ENCODE results near the gene LRRTM1.

Gene LRRTM1

DNA sequence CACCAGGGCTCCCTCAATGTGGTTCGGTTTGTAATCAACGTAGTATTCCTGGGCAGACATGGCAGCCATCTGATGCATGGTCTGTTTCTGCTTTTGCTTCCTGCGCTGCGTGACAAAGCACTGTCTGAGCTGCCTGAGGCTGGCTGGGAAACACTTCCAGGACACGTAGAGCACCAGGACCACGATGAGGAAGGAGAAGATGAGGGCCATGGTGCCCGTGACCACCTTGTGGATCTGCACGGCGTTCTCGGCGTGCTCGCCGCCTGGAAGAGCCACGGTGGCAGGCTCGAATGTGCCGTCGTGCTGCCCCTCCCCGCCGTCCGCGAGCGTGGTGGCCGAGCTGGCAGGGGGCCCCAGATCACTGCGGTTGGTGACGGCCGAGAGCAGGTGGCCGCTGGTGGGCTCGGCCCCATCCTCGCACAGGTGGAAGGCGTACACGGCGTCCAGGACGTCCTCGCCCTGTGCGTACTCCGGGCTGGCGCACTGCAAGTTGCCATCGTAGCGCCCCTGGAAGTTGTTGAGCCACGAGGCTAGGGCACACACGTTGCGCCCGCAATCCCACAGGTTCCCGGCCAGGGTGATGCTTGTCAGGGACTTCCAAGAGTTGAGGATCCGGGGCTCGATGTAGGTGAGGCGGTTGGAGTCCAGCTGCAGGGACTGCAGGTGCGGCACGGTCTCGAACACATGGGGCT is 2.1 kb downstream of the LRRTM1 start:
- DNase-seq (ENCODE audit: low read depth in 2 of 2): no peak

DNA sequence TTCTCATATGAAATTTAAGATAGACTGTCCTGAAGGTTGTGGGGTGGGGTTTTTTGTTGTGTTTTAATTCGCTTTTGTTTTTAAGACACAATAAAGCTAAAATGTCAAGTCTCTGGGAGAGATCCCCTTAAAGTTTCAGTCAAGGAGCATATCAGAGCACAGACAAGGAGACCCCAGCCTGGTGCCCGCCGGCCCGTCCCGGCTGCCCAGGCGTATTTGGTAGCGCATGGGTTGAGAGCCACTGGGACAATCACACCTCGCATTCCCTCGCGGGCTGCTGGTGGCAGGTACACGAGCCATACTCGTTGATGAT is 2.6 kb downstream of the LRRTM1 start:
- DNase-seq (ENCODE audit: low read depth in 2 of 2): no peak

DNA sequence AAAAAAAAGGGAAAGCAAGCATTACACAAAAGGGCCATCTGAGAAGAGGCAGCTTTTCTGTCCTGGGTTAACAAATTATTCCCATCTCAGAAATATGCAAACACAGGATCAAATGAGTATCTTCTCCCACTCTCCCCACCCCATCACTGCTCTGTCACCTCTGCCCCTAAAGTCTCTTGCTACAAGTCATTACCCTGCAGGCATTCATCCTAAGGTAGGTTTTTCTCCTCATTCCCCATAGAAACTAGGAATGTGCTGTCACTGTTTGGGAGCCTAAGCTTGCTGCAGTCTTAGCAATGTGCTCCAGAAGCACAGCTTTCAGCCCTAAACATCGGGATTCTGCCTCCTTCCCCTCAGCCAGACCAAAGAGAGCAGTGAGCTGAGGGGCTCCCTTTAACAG is 3.6 kb downstream of the LRRTM1 start:
- no peak for DNase-seq (ENCODE audit: low read depth in 2 of 2)

DNA sequence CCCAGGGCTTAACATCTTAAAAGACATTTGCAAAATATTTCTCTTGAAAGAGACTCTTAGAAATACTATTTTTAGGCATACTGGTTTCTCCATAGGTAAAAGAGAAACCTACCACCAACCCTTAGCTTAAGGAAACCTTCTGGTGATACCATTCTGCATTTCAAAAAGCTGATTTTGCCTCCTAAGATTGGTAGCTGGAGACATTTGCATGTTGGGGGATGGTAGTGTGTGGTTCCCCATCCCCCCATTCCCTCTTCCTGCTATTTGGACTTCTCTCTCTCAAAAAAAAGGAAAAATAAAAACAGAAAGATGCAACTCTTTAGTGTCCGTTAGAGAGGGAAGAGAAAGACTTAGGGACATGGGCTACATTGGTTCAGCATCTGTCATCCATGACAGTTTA is 4.2 kb downstream of the LRRTM1 start:
- no peak for DNase-seq (ENCODE audit: low read depth in 2 of 2)

DNA sequence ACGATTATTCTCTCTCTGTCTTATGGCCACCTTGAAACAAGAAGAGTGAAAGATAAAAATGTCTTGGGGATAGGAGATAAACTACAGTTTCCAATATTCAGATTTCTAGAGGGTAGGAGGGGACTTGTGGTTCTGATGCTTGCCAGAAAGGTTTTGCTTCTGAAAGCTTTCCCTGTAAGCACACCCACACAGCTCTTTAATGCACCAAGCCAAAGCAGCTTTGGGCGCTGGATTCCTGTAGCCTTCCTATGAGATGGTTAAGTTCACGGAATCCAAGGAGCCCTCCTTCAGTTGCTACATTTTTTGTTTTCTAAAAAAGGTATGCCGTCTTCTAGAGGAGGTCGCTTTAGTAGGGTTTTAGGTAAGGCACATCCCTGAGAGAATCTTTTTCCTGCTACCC is 4.9 kb downstream of the LRRTM1 start:
- DNase-seq (ENCODE audit: low read depth in 2 of 2): no peak

DNA sequence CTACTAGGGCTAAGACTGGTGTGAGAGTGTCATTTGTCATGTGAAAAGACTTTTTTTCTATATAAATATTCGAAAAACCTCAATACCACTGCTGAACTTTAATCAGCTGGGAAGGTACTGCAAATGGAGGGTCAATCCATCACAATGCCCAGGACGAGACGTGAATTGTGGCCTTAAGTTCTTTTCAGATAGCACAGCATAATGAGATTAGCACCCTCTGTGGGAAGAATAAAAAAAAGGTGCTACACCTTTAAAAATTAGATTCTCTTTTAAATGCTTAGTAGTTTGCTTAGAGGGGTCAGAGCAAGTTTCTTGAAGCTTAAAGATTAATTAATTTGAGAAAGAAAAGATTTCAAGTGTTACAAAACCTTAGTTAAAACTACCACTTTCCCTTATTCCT is 5.6 kb downstream of the LRRTM1 start:
- no peak for DNase-seq (ENCODE audit: low read depth in 2 of 2)

DNA sequence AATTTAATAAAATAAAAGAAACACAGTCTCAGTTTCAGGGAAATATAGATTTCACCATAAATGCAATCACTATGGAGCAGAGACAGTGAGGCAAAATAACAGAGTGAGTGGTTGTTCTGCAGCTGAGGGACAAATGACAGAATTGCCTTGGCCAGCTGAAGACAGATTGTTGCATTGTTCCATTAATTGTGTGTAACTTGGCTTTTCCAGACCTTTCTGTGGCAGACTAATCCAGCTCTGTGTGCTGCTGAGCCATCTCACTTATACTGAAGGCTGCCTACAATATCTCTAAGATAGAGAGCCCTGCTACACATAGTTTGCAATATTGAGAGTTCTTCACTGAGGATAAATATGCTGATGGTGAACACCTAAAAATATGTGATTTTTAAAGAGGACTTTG is 11.5 kb downstream of the LRRTM1 start:
- no peak for DNase-seq (ENCODE audit: low read depth in 2 of 2)

DNA sequence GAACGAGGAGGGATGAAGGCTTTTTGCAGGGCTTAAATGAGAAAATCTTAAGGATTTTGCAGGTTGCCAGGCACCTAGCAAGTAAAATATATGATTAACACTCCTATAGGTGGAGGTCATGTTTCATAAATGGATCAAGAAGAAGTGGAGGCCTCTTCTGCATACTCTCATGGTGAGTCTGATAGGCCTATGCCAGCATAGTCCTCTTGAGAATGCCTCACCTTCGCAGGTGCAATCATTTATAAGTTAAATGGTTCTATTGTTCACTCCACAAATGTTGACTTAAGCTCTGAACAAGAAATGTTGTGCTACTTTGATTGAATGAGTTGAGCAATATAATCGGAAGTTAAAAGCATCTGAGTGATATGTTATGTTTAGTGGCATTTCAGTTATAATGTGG is 12.1 kb downstream of the LRRTM1 start:
- DNase-seq (ENCODE audit: low read depth in 2 of 2): no peak

DNA sequence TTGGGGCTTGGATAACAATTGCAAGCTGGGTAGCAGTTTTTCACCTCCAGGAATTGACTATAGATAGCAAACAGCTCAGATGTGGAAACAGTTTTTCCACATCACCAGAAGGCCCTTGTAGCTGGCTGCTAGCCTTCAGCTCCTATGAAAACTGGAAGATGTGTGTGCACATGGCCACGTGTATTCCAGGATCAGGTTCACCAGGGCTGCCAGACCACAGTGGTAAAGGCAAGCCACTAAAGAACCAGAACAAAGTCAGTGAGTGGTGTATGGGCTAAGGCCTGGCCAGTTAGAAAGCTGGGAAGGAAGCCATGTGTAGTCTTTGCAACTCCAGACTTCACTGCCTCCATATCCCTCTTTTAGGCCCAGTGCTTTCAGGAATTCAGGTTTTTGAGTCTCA is 12.9 kb downstream of the LRRTM1 start:
- no peak for DNase-seq (ENCODE audit: low read depth in 2 of 2)

DNA sequence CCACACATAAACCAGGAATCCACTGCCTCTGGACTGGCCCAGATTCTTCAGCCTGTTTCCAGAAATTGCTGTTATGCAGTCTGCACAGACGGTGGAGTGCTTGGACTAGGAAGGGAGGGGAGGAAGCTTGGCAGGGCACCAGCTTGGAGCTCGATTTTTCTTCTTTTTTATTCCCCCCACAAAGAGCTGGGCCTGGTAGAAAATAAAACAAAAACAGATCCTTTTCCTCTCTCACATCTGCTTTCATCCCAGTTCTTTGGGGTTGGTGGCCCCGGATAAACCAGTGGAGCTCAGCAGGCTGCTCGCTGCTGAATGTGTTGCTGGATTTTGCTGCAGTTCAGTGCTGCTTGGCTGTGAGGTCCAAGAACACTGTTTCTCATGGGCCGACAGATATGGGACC is 16.0 kb downstream of the LRRTM1 start:
- DNase-seq (ENCODE audit: low read depth in 2 of 2): no peak

DNA sequence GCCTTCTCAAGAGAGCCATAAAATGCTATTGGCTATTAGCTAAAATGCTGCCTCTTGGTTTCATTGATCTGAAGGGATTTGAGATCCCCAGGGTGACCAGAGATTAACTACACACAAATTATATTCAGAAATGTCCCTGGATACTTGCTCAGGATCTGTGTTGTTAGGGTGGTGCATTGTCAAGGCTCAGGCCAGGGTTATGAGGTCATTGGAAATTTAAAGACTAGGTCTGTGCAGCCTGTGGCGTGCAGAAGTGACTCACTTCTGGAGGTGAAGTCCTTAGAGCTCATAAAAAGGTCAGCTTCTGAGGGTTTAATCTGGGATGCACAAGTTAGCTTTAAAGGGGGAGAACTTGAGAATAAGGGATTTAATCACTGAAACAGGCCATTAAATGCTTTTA is 23.5 kb downstream of the LRRTM1 start:
- DNase-seq (ENCODE audit: low read depth in 2 of 2): no peak

DNA sequence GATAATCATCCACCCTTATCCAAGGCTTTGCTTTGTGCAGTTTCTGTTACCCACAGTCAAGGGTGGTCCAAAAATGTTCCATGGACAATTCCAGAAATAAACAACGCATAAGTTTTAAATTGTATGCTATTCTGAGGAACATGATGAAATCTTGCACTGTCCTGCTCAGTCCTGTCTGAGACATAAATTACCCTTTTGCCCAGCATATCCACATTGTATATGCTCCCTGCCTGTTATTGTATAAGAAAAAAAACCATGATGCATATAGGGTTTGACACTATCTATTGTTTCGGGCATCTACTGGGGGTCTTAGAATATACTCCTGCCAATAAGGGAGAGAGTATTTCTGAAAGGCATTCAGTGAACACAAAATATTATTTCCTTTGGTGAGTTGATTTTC is 24.0 kb downstream of the LRRTM1 start:
- DNase-seq (ENCODE audit: low read depth in 2 of 2): no peak

DNA sequence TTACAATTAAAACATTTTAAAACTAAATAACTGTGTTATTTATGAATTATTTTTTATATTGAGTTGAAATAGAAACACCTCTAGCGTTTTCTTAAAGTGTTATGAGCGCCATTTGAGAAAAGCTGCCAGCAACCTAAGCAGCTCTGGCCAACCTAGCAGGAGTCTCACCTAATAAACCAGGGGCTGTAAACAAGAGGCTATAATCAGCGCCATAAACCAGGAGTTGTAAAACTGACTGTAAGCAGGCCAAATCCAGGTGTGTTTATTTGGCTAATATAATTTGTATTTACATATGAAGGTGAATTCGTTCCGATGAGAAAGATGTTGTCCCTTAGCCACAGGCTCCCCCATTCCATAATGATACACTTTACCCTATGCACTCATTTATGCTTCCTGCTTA is 34.7 kb downstream of the LRRTM1 start:
- no peak for DNase-seq (ENCODE audit: low read depth in 2 of 2)

DNA sequence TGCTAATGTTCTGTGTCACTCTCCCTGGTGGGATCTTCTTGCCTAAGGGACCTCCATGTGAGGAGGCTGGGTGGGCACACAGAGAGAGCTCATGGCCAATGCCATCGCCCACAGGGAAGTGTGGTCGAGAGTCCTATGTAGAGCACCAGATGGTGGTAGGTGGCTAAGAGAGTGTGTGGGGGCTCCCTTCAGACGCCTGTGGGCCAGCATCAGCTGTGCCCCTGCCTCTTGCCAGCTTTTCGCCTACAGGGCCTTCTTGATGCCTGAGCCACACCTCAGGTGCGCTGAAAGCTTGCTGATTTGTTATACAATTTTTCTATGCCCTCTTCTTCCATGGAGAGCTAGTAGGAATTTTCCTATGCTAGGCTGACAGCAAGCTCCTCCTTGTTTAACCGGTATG is 38.3 kb downstream of the LRRTM1 start:
- no peak for DNase-seq (ENCODE audit: low read depth in 2 of 2)

DNA sequence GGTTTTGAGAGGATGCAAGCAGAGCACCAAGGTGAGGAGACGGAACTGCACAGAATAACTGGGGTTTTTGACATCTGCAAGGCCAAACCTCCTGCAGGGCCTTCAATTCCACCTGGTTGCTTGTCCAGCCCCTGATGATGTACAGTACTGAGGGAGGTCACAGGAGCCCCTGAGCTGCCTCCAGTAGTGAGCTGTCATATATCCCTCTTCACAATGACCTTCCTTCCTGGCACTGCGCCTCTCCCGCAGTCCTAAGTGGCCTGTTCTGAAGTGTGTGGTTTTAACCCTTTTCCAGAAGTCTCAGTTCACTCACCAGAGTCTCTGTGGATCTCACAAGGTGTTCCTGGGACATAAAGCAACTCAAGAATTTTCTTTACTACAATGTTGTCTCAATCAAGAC is 45.3 kb downstream of the LRRTM1 start:
- no peak for DNase-seq (ENCODE audit: low read depth in 2 of 2)

DNA sequence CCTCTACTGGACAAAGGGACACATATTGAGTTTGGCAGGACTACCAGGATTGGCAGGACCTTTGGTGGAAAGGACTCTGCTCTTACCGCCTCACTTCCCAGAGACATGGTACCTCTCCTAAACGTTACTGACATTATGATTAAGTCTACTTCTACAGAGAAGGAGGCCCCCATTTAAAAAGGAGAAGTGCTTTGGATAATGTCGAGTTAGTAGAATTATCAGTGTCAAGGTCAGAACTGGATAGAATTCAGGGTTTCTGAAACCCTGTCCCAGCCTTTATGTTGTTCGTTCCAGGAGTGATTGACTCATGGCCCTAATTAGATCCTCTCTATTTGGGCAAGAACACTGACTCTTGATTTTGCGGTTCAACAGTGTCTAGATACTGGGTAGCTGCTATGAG is 45.8 kb downstream of the LRRTM1 start:
- no peak for DNase-seq (ENCODE audit: low read depth in 2 of 2)

DNA sequence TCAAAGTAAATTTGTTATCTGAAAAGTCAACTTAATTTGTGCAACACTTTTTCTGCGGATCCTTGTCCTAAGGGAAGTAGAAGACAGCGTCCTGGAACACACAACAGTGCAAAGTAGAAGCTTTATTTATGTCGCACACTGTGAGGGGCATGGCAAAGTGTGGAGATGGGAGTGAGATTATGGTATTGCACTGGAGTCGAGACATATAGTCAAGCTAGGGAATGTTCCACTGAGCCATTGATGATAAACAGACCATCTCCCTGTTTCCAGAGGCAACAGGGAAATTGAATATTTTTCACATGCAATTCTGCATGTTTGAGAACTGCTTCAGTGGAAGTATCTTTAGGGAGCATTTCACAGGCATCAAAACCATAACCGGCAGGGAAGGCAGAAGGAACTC is 46.2 kb downstream of the LRRTM1 start:
- DNase-seq (ENCODE audit: low read depth in 2 of 2): no peak

DNA sequence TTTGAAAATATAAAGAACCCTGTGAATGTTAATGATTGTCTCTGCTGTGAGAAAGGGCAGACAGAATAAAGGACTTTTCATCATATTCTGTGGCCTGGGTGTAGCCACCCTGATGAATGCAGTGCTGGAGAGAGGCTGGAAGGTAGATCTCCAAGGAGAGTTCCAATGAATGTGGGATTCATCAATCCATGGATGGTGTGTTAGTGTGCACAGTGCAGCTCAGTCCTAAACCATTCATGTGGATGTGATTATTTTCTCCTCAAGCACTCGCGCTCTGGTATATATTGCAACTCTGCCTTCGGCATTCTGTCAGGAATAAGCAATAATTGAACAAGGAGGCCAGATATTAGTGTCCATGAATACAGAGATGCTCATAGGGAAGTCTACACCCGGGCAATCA is 47.1 kb downstream of the LRRTM1 start:
- no peak for DNase-seq (ENCODE audit: low read depth in 2 of 2)

DNA sequence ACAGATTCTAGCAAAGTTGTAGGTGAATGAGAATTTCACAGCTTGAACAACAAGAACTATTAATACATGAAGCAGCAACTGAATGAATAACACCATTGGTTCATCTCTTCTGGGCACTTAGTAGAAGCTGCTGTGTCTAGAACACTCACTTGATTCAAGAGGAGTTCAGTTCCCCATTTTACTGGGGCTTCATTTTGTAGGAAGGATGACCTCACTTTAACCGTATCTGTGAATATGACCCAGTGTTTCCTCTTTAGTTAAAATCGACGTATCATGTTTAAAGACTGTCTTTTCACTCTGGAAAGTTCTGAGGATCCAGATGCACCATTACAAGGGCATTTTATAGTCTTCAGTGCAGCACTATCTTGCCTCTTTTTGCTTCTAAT is 47.8 kb downstream of the LRRTM1 start:
- no peak for DNase-seq (ENCODE audit: low read depth in 2 of 2)

DNA sequence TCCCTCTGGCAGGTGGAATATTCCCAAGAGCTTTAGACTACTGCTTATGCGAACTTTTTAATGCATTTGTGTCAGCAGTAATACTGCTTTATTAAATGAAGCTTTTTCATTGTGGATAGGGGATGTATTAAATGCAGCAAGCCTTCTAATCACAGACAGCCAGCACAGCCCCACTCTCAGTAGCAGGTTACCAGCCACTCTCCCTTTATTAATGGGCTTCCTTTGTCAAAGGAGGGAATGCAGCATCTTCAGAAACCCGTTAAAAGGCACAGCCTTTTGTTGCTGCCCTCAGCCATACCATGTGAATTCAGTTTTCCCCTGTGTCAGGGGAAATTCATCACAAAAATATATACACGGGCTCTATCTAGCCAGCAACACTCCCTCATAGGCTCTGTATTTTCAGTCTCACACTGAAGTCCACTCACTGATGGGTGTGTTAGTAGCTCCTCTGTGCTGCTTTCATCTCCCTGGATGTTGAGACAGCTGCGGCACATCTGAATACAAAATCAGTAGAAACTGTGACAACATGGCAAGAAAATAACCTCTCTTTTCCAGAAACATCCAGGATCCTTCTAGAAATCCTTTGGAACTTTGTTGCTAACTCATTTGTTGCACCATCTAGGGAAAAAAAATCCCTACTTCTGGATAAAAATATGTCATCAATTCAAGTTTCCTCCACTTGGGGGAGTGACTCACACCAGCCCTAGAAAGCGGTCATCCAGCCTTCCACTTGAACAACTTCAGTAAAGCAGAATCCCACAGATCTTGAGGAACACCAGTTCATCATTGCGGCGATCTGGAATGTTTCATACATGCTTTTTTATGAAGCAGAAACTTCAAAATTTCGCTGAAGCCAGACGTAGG is 48.4 kb downstream of the LRRTM1 start:
- DNase-seq (ENCODE audit: low read depth in 2 of 2): no peak

DNA sequence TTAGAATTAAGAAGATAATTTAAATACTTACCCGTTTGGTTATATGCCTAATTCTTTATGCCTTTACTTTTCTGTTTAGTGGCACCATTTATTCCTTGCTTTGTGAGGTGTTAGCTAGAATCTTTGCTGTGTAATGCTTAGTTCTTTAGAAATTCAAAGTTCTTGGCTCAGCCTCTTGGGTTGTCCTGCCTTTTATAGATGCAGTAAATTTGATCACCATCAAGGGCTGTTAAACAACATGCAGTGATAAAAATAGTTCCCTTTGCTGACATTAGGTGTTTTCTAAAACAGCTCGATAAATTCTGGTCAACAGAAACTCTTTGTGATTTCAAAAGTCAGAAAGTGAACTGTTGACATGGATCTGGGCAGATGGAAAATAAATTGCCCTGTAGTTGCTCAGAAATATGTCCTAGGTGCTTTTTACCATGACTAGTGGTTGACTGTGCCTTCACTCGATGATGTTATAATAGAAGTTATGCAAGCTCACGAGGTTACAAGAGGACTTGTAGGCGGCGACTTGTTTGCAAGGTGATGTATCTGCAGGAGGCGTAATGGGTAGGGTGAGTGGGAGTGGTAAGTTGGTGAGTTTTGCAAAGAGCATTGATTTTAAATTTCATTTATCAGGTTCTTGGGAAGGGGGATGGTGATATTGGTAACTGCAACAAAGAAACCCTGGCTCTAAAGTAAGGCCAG is 52.1 kb downstream of the LRRTM1 start:
- DNase-seq (ENCODE audit: low read depth in 2 of 2): no peak

All from activated CD4-positive, alpha-beta T cell treated with anti-CD3 and anti-CD28 coated beads for 24 hours (primary cell).